ENCODE measurements around the gene EXOC6.
"Not testable (repeated sequence)": the region's sequence is repeated elsewhere in the genome, so short reads cannot be mapped to it uniquely, and the experiment has no call there.

EXOC6 gene

DNA sequence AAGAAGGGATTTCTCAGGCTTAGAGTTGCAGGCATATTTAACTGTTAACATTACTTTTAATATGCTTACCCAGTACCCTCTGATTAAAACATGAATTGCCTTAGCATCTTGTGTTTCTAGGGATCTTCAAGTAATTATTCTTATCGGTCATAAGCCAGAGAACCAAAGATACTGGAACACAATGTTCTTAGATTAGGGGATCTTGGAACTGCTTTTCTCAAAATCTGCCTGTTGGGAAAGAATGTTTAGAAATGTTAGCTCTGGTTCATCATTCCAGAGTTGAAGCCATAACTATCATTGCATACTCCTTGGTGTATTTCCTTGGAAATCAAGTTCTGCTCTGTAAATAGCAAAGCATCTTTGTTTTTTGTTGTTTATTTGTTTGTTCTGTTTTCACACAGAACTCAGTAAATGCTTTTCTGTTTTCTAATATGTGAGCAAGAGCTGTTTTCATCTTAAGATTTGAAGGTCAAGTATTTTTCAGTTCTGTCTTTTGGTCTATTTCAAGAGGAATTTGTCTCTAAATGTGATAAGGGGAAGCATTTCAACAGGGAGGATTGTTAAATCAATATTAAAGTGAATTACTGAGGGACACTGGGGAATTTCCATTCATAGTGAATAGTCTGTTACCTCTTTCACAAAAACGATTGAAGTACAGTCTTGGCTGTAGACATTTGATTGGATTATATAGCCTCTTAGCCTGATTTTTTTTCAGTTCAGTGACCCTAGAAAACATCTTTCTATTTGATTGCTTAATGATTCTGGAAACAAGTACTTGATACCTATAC is 109.1 kb downstream of the EXOC6 start:
- DNase-seq: no peak

DNA sequence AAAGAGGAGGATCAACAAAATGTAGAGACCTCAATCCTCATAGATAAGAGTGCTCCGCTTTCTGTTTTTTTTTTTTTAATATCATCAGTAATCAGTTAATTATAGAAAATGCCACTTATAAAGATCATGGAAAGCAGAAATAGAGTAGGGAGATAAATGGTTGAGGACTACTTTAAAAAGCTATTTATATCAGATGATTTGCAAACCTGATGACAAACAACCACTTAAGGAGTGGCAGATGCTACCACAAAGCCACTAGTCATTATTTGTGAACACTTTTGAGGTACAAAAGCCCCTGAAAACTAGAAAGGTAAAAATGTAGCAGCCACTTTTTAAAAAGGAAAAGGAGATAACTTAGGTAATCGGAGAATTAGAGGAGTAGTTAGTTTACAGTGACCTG is 113.3 kb downstream of the EXOC6 start:
- no peak for DNase-seq

DNA sequence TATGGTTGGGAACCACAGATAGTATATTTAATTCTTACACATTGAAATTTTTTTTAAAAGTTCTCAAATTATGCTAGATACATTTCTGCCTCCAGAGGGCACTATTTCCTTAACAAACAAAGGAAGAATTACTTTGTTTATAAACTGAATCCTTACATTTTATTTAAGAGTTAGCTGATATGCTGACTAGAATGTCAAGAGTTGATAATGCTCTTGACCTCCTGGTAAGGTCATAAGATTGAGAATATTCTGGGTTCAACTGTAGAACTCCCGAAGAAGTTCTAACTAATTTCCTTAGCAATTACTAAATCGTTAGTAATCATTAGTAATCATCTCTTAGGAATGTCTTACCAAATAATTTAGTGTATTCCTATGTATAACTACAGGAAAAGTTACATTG is 117.0 kb downstream of the EXOC6 start:
- DNase-seq: peak; percentile 78

DNA sequence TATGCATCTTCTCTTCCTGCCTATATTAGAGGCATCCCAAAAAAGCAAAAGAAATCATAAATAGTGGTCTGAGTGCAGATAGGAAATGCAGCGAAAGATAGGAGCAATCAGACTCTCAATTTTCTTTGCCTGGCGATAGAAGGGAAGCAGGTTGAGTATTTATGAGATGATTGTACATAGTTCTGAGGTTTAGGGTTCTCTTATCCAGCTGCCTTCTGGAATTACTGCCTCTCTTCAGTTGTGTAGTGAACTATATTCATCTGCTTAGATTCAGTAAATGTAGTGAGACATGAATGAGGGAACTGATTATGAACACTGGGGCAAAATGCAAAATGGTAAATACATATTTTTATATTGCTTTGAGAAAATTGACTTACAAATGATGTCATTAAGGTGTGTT is 119.3 kb downstream of the EXOC6 start:
- no peak for DNase-seq

DNA sequence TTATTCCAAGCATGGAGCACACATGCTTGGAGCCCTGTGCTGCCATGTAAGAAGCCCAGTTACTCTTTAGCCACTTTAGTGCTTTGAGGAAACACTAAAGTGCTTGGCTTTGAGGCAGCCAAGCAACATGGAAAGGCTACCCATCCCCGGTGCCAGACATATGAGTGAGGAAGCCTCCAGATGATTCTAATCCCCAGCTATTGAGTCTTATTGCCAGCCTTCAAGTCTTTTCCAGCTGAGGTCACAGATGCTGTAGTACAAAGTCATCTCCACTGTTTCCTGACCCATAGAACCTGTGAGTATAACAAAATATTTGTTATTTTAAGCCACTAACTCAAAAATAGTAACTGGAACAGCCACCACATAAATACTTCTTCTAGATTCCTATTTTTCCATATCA is 120.8 kb downstream of the EXOC6 start:
- no peak for DNase-seq

DNA sequence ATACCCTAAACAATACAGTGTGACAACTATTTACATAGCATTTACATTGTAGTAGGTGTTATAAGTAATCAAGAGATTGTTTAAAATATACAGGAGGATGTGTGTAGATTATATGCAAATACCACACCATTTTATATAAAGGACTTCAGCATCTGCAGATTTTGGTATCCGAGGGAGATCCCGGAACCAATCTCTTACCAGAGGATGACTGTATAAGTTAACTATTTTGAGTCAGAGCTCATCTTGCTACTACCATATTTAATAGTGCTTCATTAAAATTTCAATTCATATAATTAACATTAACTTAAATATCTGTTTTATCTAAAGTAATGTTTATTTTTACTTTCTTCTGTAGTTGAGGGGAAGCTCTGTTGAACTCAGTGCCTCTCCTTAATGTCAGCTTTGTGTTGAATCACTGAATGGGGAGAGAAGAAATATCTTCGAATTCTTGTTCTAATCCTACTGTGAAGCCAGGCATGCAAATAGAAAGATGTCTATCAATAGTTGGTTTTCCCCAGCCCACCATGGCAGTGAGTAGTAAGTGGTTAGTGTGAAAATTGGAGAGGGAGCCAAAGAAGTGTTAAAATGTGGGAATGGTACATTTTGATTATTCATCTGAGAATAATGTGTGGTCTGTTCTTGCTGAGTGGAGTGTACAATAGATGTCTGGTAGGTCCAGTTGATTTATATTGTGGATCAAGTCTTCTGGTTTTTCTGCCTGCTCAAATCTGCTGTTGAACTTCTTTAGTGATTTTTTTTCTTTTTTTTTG is 122.2 kb downstream of the EXOC6 start:
- DNase-seq: no peak

DNA sequence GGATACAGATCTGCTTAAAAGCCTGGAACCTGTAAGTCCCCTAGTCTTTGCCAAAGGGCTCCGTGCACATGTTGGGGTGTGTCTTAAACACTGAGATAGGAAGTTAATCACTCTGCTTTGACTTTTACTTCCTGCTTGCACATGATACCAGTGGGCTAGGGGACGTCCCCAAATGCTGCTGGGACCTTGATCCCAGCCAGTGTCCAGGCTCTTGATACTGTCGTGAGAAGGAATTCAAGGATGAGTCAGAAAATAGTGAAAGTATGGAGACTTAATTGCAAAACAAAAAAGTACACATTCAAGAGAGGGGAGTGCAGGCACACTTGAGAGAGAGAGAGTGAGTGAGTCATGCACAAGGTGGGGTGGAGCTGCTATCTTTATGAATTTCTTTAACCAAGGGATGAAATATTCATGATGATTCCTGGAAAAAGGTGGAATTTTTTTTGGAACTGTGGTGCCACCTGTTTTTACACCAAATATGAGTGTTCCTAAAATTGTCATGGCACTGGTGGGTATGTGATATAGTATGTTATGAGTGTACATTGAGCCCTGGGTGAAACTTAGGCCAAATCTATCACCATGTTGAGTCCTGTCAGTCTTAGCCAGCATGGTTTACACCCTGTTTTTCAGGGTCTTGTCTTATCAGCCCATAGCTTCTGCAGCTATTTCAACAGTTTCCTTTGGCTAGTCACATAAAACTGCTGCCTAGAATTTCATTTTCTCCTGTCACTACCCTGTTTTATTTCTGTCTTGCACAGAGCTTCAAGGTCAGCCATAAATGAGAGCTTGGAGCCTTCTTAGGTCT is 123.9 kb downstream of the EXOC6 start:
- DNase-seq: peak; percentile 30 to 40

DNA sequence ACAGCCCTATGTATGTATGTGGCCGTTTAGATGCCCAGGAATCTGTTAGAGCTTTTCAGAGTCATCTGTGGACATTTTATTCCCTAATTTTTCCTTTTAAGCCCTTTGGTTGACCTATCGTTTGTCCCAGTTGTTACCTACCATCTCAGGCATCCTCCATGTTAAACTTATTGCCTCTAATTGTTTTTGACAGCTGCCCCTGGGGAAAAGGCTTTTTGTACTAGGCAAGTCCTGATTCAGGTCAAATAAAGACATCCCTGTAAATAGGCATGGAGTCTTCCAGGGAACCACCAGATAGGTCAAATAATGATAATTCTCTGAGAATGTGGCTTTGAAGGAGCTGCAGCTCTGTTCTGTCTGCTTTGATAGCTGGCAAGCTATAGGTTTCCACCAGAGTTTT is 124.6 kb downstream of the EXOC6 start:
- no peak for DNase-seq

DNA sequence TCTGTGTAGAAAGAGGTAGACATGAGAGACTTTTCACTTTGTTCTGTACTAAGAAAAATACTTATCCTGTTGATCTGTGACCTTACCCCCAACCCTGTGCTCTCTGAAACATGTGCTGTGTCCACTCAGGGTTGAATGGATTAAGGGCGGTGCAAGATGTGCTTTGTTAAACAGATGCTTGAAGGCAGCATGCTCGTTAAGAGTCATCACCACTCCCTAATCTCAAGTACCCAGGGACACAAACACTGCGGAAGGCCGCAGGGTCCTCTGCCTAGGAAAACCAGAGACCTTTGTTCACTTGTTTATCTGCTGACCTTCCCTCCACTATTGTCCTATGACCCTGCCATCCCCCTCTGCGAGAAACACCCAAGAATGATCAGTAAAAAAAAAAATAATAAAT is 128.0 kb downstream of the EXOC6 start:
- not testable (repeated sequence) for DNase-seq

DNA sequence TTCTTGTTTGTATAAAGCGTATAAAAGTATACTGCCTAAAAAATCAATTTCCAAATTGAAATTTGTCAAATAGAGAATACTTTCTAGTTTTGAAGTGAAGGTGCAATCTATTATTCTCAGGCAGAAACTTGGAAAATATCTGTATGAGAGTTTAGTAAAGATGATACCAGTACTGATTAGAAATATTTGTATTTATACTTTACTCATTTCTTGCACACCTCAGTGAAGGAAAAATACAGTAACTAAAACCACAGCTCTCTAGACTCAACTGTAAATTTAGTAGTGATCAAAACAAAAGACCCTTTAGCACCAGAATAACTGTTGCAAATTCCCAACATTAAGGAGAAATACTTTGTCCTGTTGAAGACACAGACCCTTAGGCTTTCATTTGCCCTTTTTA is 140.9 kb downstream of the EXOC6 start:
- no peak for DNase-seq

DNA sequence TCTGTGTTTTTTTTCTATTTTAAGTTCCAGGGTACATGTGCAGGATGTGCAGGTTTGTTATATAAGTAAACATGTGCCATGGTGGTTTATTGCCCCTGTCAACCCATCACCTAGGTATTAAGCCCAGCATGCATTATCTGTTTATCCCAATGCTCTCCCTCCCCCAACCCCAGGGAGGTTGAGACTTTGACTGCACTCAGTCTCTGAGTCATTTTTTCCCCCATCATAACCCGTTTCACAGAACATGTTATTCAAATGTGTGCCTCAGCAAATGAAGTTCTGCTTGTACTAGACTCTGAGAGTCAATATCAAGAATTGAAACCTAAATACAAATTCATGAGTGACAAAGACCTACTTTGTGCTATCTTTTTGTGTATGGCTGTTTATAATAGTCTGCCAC is 142.3 kb downstream of the EXOC6 start:
- DNase-seq: no peak

DNA sequence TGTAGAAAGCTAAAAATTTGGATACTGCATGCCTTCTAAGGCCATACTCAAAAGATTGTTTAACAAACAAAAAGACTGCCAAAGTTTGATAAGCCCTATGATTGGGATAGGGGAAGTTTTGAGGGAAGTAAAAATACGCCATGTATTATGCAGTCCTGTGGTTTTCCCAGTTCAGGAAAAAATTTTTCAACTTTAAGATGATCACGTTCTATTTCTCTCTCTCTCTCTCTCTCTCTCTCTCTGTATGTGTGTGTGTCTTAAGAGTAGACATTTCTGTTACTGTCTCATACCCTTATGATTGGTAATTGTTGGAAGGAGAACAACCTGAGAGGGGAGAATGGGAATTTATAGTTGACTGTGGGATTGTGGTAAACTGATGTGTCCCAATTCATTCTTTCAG is 143.2 kb downstream of the EXOC6 start:
- no peak for DNase-seq

DNA sequence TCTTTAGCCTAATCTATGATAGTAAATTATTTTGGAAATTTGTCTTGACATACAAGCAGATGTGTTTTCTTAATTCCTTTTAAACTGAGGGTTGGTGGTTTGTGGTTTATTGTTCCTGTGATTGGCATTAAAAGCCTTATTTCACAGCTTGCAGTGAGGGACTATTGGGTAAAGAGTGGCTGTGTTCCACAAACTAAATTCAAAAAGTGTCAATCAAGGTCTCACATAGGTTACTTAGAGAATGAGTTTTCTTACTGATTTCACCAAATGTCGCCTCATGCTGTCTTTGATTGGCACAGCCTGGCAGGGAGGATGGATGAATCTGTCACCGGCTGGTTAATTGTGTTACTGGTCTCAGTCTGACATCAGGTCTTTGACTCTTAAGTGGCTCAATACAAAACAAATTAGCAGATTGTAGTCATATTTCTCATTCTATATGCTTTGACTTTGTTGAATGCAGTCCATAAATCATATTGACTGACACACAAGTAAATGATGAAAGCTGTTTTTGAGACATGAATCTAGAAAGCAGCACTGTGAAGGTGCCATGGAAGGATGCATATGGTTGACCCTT is 145.5 kb downstream of the EXOC6 start:
- DNase-seq: peak in 1 of 2 experiments; percentile 20

DNA sequence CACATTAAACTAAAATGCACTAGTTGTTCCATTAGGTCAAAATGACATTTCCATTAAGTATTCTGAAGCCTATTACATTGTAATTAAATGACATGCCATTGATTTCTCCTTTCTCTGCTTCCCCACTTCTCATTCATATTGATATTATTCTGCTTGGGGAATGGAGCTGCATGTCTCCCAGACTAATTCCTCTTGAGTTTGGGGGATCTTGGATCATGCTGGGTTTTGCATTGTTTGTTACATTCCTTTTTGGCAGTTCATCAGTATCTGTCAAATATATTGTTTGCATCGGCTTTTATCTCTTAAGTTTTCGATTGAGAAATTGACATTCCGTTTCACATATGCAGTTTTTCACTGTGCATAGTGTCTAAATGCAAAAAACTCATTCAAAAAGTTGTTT is 147.2 kb downstream of the EXOC6 start:
- no peak for DNase-seq

DNA sequence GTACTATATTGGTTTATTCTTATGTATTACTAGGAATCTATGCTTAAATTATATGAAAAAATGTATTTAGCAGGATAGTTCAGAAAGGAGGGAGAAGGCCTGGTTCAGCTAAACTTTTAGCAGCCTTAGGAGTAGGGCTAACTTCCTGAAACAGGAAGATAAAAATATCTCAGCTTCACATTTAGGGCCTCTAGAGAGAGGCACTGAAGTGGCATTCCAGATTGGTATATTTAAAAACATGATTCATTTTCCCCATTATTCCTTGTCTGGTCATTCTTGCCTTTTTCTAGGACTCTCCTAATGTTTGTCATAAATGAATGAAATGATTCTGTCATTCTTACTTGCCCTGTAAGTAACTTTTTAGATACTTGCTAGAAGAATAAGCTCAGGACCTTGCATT is 149.3 kb downstream of the EXOC6 start:
- peak; percentile 13 to 21 for DNase-seq

DNA sequence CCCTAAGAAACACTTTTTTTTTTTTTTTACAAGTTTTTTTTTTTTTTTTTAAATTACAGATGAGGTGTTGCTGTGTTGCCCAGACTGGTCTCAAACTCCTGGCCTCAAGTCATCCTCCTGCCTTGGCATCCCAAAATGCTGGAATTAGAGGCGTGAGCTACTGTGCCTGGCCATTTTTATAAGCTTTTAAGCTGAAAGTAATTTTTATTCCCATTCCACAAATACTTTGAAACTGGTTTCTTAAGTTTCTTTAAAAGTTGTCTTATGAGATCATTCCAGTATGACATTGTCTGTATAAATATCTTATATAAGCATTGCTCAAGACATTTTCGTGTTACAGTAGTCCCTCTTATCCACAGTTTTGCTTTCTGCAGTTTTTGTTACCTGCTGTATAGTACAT is 150.9 kb downstream of the EXOC6 start:
- no peak for DNase-seq

DNA sequence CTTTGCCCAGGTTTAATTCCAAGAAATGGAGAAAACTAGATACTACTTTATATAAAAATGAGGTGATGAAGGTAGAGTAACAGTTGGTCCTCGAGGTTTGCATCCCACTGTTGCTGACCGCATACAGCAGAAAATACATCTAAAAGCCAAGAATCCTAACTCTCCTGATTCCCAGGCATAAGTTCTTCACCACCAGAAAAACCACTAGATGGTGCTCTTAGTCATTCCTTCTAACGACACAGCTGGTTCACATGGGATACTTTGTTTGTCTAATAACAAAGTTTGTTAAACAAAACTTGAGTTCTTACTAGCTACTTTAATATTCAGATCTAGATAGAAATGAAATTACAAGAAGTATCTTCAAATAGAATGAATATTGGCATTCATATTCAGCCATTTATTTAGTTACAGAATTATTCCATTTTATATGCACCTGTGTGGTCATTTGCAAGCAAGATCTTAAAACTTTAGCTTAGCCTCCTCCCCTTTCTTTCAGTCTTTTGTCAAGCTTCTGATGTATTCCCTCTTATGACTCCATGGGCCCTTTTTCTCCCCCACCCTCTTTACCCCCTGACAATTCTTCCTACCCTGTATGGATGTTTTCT is 158.2 kb downstream of the EXOC6 start:
- DNase-seq: peak; percentile 71 to 86

DNA sequence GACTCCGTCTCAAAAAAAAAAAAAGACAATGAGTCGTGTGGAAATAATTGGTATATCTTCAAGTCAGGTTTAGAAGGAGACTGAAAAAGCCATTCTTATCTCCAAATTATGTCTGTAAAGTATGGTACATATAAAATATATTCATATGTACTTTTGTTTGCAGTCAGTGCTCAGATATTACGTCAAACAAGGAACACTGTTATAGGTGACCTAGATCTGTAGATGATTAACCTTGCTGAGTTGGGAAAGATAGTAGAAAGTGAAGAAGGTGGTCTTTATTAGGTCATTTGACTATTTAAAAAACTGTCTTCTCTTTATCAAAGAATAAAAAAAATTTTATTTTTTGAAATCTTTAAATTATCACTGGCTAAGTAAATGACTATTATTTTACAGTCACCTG is 167.4 kb downstream of the EXOC6 start:
- DNase-seq: no peak

DNA sequence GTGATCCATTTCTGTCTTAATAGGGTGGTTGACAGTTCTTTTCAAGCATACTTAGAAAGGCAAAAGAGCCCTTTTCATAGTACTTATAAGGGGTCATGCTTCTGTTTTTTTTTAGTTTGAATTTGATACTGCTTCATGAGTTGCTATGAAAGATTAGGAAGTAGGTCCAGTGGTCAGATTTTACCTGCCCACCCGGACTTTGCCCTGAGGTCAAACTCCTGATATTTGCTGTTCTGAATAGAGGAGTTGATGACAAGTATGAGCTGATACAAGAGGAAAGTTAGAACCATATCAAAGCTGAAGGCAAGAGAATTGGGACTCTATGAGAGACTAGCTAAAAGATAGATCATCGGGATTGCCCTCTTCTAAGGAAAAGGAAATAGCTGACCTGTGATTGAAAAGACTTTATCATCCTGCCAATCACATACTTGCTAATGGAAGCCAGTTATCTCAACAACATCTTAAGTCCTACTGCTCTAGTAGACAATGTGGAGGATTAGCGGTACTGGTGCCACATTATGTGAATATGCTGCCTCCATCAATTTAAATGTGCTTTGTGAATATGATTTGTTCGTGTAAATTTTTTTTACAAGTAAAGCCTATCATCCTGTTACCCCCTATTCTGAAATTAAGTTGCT is 174.8 kb downstream of the EXOC6 start:
- DNase-seq: no peak

DNA sequence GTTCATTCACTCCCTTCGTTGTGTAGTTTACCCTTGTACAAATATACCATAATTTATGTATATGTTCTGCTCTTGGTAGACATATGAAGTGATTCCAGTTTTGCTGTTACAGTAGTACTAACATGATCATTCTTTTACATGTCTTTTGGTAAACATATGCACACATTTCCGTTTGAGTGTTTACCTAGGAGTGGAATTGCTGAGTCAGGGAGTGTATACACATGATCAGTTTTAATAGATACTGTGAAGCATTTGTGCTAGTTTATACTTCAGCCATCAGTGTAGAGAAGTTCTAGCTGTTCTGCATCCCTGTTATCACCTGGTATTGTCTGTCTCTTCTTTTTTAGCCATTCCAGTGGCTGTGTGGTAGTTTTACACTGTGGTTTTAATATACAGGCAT is 177.8 kb downstream of the EXOC6 start:
- no peak for DNase-seq

DNA sequence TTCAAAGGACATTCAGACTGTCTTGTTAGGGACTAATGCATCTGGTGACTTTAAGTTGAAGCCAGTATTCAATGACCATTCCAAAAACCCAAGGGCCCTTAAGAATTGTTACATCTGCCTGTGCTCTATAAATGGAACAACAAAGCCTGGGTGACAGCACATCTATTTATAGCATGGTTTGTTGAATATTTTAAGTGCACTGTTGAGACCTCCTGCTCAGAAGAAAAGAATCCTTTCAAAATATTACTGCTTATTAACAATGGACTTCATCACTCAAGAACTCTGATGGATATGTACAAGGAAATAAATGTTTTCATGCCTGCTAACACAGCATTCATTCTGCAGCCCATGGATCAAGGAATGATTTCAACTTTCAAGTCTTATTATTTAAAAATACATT is 179.2 kb downstream of the EXOC6 start:
- no peak for DNase-seq

DNA sequence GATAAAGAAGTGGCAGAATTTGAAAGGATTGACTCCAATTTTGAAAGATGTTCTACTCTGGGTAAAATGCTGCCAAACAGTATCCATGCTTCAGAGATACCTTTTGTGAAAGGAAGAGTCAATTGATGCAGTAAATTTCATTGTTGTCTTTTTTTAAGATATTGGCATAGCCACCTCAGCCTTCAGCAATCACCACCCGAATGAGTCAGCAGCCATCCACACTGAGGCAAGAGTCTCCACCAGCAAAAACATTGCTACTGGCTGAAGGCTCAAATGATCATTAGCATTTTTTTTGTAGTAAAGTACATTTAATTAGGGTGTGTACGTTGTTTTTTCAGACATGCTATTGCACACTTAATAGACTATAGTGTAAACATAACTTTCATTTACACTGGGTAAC is 180.6 kb downstream of the EXOC6 start:
- no peak for DNase-seq

Data from Kasumi-1 (cell line).